Fibroblast of lung (primary cell): Measurements from ENCODE around the gene FRMPD2. TPM values are rescaled to one million over a fixed set of nuclear protein-coding genes. Genes with fewer than 3 reads are reported as not detected.
"Not testable (repeated sequence)": the region's sequence is repeated elsewhere in the genome, so short reads cannot be mapped to it uniquely, and the experiment has no call there.

Experiments
- DNase-seq, 2 donors: peaks; one replicate each; pipeline versions ENCODE4 v3.0.0 to v3.0.0-alpha.2; 2010; ENCODE audit warnings: low read depth in 2 of 2
- H2AFZ ChIP-seq: 2 replicates; pipeline ENCODE4 v1.5.1; 2012; ENCODE audit warnings: low read length, control low read depth, inconsistent platforms
- H3K27ac ChIP-seq: 2 replicates; pipeline ENCODE4 v1.5.1; 2011; ENCODE audit warnings: low read length, control low read depth; ENCODE audit not compliant: insufficient read depth
- H3K27me3 ChIP-seq: 2 replicates; pipeline ENCODE4 v1.5.1; 2011; ENCODE audit warnings: mild to moderate bottlenecking, low read length; ENCODE audit not compliant: control insufficient read depth, insufficient read depth
- H3K36me3 ChIP-seq: 2 replicates; pipeline ENCODE4 v1.5.1; 2011; ENCODE audit warnings: low read length; ENCODE audit not compliant: control insufficient read depth, insufficient read depth
- H3K4me1 ChIP-seq: 2 replicates; pipeline ENCODE4 v1.5.1; 2011; ENCODE audit warnings: low read length; ENCODE audit not compliant: control insufficient read depth, insufficient read depth; ENCODE audit errors: extremely low read depth
- H3K4me2 ChIP-seq: 2 replicates; pipeline ENCODE4 v1.5.1; 2011; ENCODE audit warnings: low read length, control low read depth; ENCODE audit not compliant: insufficient read depth; ENCODE audit errors: extremely low read depth
- H3K4me3 ChIP-seq, 4 experiments: fragments of 200-600 bp in 1 of 4; sonication (generic) in 1 of 4; replicated peaks in 1 of 4; 2 replicates each; pipeline ENCODE4 v1.5.1; 2011 to 2016; ENCODE audit warnings: low read length in 4 of 4, low read depth in 3 of 4, mild to moderate bottlenecking in 3 of 4, control low read depth in 2 of 4, inconsistent platforms in 1 of 4, mixed read lengths in 1 of 4; ENCODE audit not compliant: insufficient read depth in 1 of 4; ENCODE audit errors: control extremely low read depth in 1 of 4
- H3K79me2 ChIP-seq: 2 replicates; pipeline ENCODE4 v1.5.1; 2012; ENCODE audit warnings: mild to moderate bottlenecking, low read length, inconsistent platforms; ENCODE audit not compliant: control insufficient read depth, insufficient read depth
- H3K9ac ChIP-seq: 2 replicates; pipeline ENCODE4 v1.5.1; 2011; ENCODE audit warnings: mild to moderate bottlenecking, low read length, control low read depth; ENCODE audit not compliant: insufficient read depth
- H3K9me3 ChIP-seq: 2 replicates; pipeline ENCODE4 v1.5.1; 2012; ENCODE audit warnings: low read depth, low read length; ENCODE audit not compliant: control insufficient read depth, insufficient read depth
- H4K20me1 ChIP-seq: 2 replicates; pipeline ENCODE4 v1.5.1; 2011; ENCODE audit warnings: low read length; ENCODE audit not compliant: control insufficient read depth, insufficient read depth; ENCODE audit errors: extremely low read depth
- EZH2 ChIP-seq: IDR thresholded peaks from 2 replicates; pipeline ENCODE4 v1.5.1; 2012; ENCODE audit warnings: low read length, control low read depth, mild to moderate bottlenecking; ENCODE audit errors: missing control alignments
- polyA plus RNA-seq, 2 donors: library from polyadenylated mRNA; depleted of rRNA in 1 of 2; stranded (reverse) in 1 of 2; unstranded in 1 of 2; fragments of >200 nt; gene quantifications; 2 replicates each; pipeline ENCODE4 v1.2.1, GENCODE V29; 2011 to 2012; ENCODE audit warnings: missing spikeins in 1 of 2
- total RNA-seq: library from RNA; depleted of rRNA; stranded (reverse); fragments of >200 nt; gene quantifications from 2 replicates; pipeline ENCODE4 v1.2.1, GENCODE V29; 2014
- TF ChIP-seq, protein P1 (sequence below), 2 donors: IDR thresholded peaks in 1 of 2; conservative IDR thresholded peaks in 1 of 2; 1 replicate in 1 of 2; 2 replicates in 1 of 2; pipeline ENCODE4 v1.5.1; 2011 to 2012; ENCODE audit warnings: low read length in 2 of 2, control low read depth in 1 of 2, inconsistent platforms in 1 of 2, low read depth in 1 of 2, mild to moderate bottlenecking in 1 of 2

FRMPD2 gene
- total and polyA plus RNA-seq, 2 donors (not counting 1 experiment from before 2014, with no cell fraction given): 0.16 TPM; not detected in 1

DNA sequence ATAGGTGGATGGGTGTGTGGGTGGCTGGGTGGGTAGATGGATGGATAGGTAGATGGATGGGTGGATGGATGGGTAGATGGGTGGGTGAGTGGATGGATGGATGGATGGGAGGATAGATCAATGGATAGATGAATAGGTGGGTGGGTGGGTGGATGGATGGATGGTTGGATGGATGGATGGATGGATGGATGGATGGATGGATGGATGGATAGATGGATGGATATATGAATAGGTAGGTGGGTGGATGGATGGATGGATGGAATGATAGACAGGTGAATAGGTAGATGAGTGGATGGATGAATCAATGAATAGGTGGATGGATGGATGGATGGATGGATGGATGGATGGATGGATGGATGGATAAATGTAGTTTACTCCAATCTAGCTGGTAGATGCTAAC lies 52.7 kb downstream of the FRMPD2 start:
- no peak overlapping the region for H2AFZ ChIP-seq
- H3K27ac ChIP-seq: no peak overlapping the region
- H3K4me1 ChIP-seq: no peaks in the 10 kb centered on the region
- H3K4me2 ChIP-seq: no peak overlapping the region
- no peaks in the 10 kb centered on the region for H3K27me3 ChIP-seq
- no peaks in the 10 kb centered on the region for H3K9me3 ChIP-seq
- H3K79me2 ChIP-seq: no peaks in the 10 kb centered on the region
- no peak overlapping the region for H3K4me3 ChIP-seq
- no peaks in the 10 kb centered on the region for H4K20me1 ChIP-seq
- H3K36me3 ChIP-seq: no peaks in the 10 kb centered on the region
- no peak for DNase-seq
- TF ChIP-seq, protein P1, sequence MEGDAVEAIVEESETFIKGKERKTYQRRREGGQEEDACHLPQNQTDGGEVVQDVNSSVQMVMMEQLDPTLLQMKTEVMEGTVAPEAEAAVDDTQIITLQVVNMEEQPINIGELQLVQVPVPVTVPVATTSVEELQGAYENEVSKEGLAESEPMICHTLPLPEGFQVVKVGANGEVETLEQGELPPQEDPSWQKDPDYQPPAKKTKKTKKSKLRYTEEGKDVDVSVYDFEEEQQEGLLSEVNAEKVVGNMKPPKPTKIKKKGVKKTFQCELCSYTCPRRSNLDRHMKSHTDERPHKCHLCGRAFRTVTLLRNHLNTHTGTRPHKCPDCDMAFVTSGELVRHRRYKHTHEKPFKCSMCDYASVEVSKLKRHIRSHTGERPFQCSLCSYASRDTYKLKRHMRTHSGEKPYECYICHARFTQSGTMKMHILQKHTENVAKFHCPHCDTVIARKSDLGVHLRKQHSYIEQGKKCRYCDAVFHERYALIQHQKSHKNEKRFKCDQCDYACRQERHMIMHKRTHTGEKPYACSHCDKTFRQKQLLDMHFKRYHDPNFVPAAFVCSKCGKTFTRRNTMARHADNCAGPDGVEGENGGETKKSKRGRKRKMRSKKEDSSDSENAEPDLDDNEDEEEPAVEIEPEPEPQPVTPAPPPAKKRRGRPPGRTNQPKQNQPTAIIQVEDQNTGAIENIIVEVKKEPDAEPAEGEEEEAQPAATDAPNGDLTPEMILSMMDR (conservative IDR thresholded peaks at IDR 0.05 in 1 of 2, IDR thresholded peaks at IDR 0.05 in 1 of 2; ENCODE audit: low read depth in 1 of 2, low read length in 2 of 2): no peak
- TF ChIP-seq EZH2: no peak
- H3K9ac ChIP-seq: no peak overlapping the region

DNA sequence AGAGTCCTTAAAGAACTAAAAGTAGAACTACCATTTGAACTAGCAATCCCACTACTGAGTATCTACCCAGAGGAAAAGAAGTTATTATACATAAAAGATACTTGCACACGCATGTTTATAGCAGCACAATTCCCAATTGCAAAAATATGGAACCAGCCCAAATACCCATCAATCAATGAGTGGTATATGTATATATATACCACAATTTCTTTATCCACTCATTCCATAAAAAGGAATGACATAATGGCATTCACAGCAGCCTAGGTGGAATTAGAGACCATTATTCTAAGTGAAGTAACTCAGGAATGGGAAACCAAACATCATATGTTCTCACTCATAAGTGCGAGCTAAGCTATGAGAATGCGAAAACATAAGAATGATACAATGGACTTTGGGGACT lies 53.5 kb downstream of the FRMPD2 start:
- not testable (repeated sequence) for H3K4me1 ChIP-seq, H2AFZ ChIP-seq, H3K9ac ChIP-seq, H3K27ac ChIP-seq, H3K27me3 ChIP-seq, DNase-seq, H3K4me2 ChIP-seq, H3K4me3 ChIP-seq, H3K79me2 ChIP-seq, H3K36me3 ChIP-seq, H3K9me3 ChIP-seq, H4K20me1 ChIP-seq

DNA sequence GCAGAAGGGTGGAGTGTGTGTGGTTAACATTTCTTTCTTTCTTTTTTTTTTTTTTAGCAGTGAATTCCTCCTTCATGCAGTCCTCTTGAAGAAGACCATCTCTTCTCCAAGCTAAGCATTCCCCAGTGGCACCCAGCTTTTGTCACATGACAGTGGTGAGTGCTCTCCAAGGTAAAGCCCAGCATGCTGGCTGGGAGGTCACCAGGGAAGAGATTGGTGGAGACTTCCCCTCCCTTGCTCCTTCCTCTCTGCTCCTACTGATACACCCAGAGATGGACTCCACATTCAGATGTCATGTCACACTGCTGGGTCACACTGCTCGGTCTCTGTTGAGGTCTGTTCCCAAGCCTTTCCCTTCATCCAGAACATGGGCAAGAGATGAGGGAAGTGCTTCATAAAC lies 55.3 kb downstream of the FRMPD2 start:
- H4K20me1 ChIP-seq: peaks cover 2% of the 10 kb centered on the region
- no peaks in the 10 kb centered on the region for H3K4me1 ChIP-seq
- no peaks in the 10 kb centered on the region for H3K36me3 ChIP-seq
- H3K27me3 ChIP-seq: no peaks in the 10 kb centered on the region
- no peak overlapping the region for H2AFZ ChIP-seq
- no peaks in the 10 kb centered on the region for H3K9me3 ChIP-seq
- no peak overlapping the region for H3K9ac ChIP-seq
- H3K4me3 ChIP-seq: no peak overlapping the region
- no peak overlapping the region for H3K27ac ChIP-seq
- H3K79me2 ChIP-seq: no peaks in the 10 kb centered on the region
- H3K4me2 ChIP-seq: no peak overlapping the region
- TF ChIP-seq, protein P1 (conservative IDR thresholded peaks at IDR 0.05 in 1 of 2, IDR thresholded peaks at IDR 0.05 in 1 of 2; ENCODE audit: low read depth in 1 of 2, low read length in 2 of 2): no peak
- TF ChIP-seq EZH2: no peak
- no peak for DNase-seq
